T-cell (primary cell): Measurements from ENCODE around the gene CDKN2AIP. TPM values are rescaled to one million over a fixed set of nuclear protein-coding genes. Genes with fewer than 3 reads are reported as not detected.

Experiments
- ATAC-seq, 4 experiments: fragments of 200-7000 bp in 3 of 4; fragments of 150-1000 bp in 1 of 4; cut with Tn5 transposase; replicated peaks in 1 of 4; 1 replicate in 3 of 4; 2 replicates in 1 of 4; pipeline ENCODE4 v1.10.0; 2021; ENCODE audit warnings: moderate library complexity in 3 of 4, mild to moderate bottlenecking in 2 of 4, moderate number of reproducible peaks in 1 of 4
- CTCF ChIA-PET, 2 donors: fragments of 300-600 bp; sonication (Branson Sonifier 250); formaldehyde crosslinking; loops; one replicate each; lab custom pipeline; 2022; ENCODE audit warnings: antibody characterized with exemption in 2 of 2; lab: Charles Lee
- POLR2A ChIA-PET, 2 donors: fragments of 300-600 bp; sonication (Branson Sonifier 250); formaldehyde crosslinking; loops; one replicate each; lab custom pipeline; 2022; ENCODE audit warnings: antibody characterized with exemption in 2 of 2; lab: Charles Lee
- DNase-seq, 35 experiments: peaks; one replicate each; pipeline versions ENCODE4 v3.0.0 to v3.0.0-alpha.2; 2013 to 2023
- H3K27ac ChIP-seq: one replicate; pipeline ENCODE4 v1.5.1; 2013; ENCODE audit warnings: low read length
- H3K27me3 ChIP-seq, 2 experiments: replicated peaks in 1 of 2; 1 replicate in 1 of 2; 2 replicates in 1 of 2; pipeline versions ENCODE4 v1.6.1 to v1.7.0; 2013; ENCODE audit warnings: low read length in 1 of 2, mixed read lengths in 1 of 2; ENCODE audit not compliant: control insufficient read depth in 2 of 2, insufficient read depth in 2 of 2; ENCODE audit errors: extremely low read depth in 1 of 2
- H3K36me3 ChIP-seq, 2 donors: 1 replicate in 1 of 2; 2 replicates in 1 of 2; pipeline versions ENCODE4 v1.6.1 to v1.7.0; 2013; ENCODE audit warnings: low read length in 1 of 2; ENCODE audit not compliant: control insufficient read depth in 2 of 2, insufficient read depth in 1 of 2; ENCODE audit errors: extremely low read depth in 1 of 2
- H3K4me1 ChIP-seq, 2 experiments: 1 replicate in 1 of 2; 2 replicates in 1 of 2; pipeline versions ENCODE4 v1.6.1 to v1.7.0; 2013; ENCODE audit warnings: low read length in 2 of 2, mixed read lengths in 1 of 2; ENCODE audit not compliant: insufficient read depth in 2 of 2, control insufficient read depth in 1 of 2; ENCODE audit errors: extremely low read depth in 1 of 2
- H3K4me3 ChIP-seq, 2 donors: 1 replicate in 1 of 2; 2 replicates in 1 of 2; pipeline versions ENCODE4 v1.5.1 to v1.7.0; 2013; ENCODE audit warnings: mild to moderate bottlenecking in 2 of 2, low read length in 1 of 2, moderate library complexity in 1 of 2; ENCODE audit not compliant: control insufficient read depth in 1 of 2; ENCODE audit errors: extremely low read depth in 1 of 2
- H3K9me3 ChIP-seq: 2 replicates; pipeline ENCODE4 v1.7.0; 2013
- H3K27ac Mint-ChIP-seq, 2 donors: one replicate each; pipeline ENCODE4 v1.8.0; 2020 to 2021; ENCODE audit warnings: mild to moderate bottlenecking in 2 of 2, mixed read lengths in 2 of 2
- H3K27me3 Mint-ChIP-seq, 2 donors: one replicate each; pipeline ENCODE4 v1.8.0; 2021 to 2022; ENCODE audit warnings: mixed read lengths in 2 of 2
- H3K36me3 Mint-ChIP-seq: one replicate; pipeline ENCODE4 v1.8.0; 2021; ENCODE audit warnings: mixed read lengths
- H3K4me1 Mint-ChIP-seq, 3 donors: one replicate each; pipeline ENCODE4 v1.8.0; 2020 to 2022; ENCODE audit warnings: mixed read lengths in 3 of 3, mild to moderate bottlenecking in 1 of 3
- H3K4me3 Mint-ChIP-seq, 3 donors: one replicate each; pipeline ENCODE4 v1.8.0; 2020 to 2022; ENCODE audit warnings: mild to moderate bottlenecking in 3 of 3, mixed read lengths in 3 of 3, moderate library complexity in 3 of 3
- H3K9me3 Mint-ChIP-seq, 3 donors: one replicate each; pipeline ENCODE4 v1.8.0; 2020 to 2022; ENCODE audit warnings: mixed read lengths in 3 of 3
- WGBS: methylation state at CpG from one replicate; pipeline ENCODE4 v1.1.5; 2013; ENCODE audit warnings: missing lambda C conversion rate; ENCODE audit not compliant: insufficient coverage; 5-methylcytosine and 5-hydroxymethylcytosine counted together
- total RNA-seq, 35 experiments: library from RNA in 6 of 35; stranded (reverse) in 6 of 35; fragments of 120-200 nt in 1 of 35; gene quantifications; one replicate each; pipeline versions ENCODE4 v1.2.1 to v1.2.4 and lab custom pipeline; 2013 to 2026

CDKN2AIP gene
- total RNA-seq, 5 donors from 2014 or later (not counting 1 experiment from before 2014, with no cell fraction given) = 33.0 to 46.6 (median 42.7) TPM

GRCh38 chr4:183409934-183410333, 34.5 kb upstream of the CDKN2AIP start:
- 90% methylated on average over 7 of the region's 9 CpGs for WGBS
- DNase-seq = no peak
- Histone ChIP-seq H3K27ac (no peak overlapping the region), H3K4me3 (no peak overlapping the region), H3K27me3 (peaks cover 0 to 2% of the 10 kb centered on the region in 2 experiments), H3K9me3 (no peaks in the 10 kb centered on the region), H3K4me1 (peaks cover 0 to 3% of the 10 kb centered on the region in 2 experiments), H3K36me3 (no peaks in the 10 kb centered on the region)
- POLR2A ChIA-PET = no interaction called here
- H3K9me3 Mint-ChIP-seq = no peaks in the 10 kb centered on the region
- peaks cover 10 to 14% (median 14%) of the 10 kb centered on the region in 3 donors for H3K4me1 Mint-ChIP-seq
- CTCF ChIA-PET = no interaction called here
- H3K4me3 Mint-ChIP-seq = no peak overlapping the region
- no peak for ATAC-seq
- no peaks in the 10 kb centered on the region for H3K27me3 Mint-ChIP-seq
- no peak overlapping the region for H3K27ac Mint-ChIP-seq
- H3K36me3 Mint-ChIP-seq = no peaks in the 10 kb centered on the region

GRCh38 chr4:183411291-183411861, 33.1 kb upstream of the CDKN2AIP start:
- Histone ChIP-seq H3K27me3 (no peaks in the 10 kb centered on the region), H3K4me1 (peaks cover 0 to 3% of the 10 kb centered on the region in 2 experiments), H3K27ac (no peak overlapping the region), H3K4me3 (no peak overlapping the region), H3K36me3 (no peaks in the 10 kb centered on the region), H3K9me3 (no peaks in the 10 kb centered on the region)
- ATAC-seq = no peak
- WGBS = 87% methylated on average over 8 of the region's 11 CpGs
- Mint-ChIP-seq H3K4me1 (peaks cover 7 to 12% (median 9%) of the 10 kb centered on the region in 3 donors), H3K4me3 (no peak overlapping the region), H3K27ac (no peak overlapping the region), H3K9me3 (no peaks in the 10 kb centered on the region), H3K36me3 (no peaks in the 10 kb centered on the region), H3K27me3 (no peaks in the 10 kb centered on the region)
- POLR2A ChIA-PET = no interaction called here
- DNase-seq = no peak
- CTCF ChIA-PET = interaction anchor here in 1 of 2 donors (0.6 kb wide), 1 partner anchor 69 kb away, joined by 11 read pairs; no protein-coding TSS in a partner anchor

GRCh38 chr4:183412821-183413220, 31.6 kb upstream of the CDKN2AIP start:
- H3K4me3 Mint-ChIP-seq = no peak overlapping the region
- H3K27me3 Mint-ChIP-seq = no peaks in the 10 kb centered on the region
- no peak for DNase-seq
- H3K27me3 ChIP-seq = no peaks in the 10 kb centered on the region
- no peaks in the 10 kb centered on the region for H3K4me1 ChIP-seq
- no peaks in the 10 kb centered on the region for H3K9me3 ChIP-seq
- CTCF ChIA-PET = no interaction called here
- H3K4me3 ChIP-seq = no peak overlapping the region
- POLR2A ChIA-PET = no interaction called here
- no peak for ATAC-seq
- peak overlapping the region in 1 of 2 donors; percentile 18 for H3K27ac Mint-ChIP-seq
- H3K36me3 Mint-ChIP-seq = no peaks in the 10 kb centered on the region
- H3K36me3 ChIP-seq = no peaks in the 10 kb centered on the region
- no peak overlapping the region for H3K27ac ChIP-seq
- WGBS = 84% methylated on average over 9 of the region's 11 CpGs
- H3K4me1 Mint-ChIP-seq = peaks cover 3 to 4% (median 4%) of the 10 kb centered on the region in 3 donors
- H3K9me3 Mint-ChIP-seq = no peaks in the 10 kb centered on the region

DNA sequence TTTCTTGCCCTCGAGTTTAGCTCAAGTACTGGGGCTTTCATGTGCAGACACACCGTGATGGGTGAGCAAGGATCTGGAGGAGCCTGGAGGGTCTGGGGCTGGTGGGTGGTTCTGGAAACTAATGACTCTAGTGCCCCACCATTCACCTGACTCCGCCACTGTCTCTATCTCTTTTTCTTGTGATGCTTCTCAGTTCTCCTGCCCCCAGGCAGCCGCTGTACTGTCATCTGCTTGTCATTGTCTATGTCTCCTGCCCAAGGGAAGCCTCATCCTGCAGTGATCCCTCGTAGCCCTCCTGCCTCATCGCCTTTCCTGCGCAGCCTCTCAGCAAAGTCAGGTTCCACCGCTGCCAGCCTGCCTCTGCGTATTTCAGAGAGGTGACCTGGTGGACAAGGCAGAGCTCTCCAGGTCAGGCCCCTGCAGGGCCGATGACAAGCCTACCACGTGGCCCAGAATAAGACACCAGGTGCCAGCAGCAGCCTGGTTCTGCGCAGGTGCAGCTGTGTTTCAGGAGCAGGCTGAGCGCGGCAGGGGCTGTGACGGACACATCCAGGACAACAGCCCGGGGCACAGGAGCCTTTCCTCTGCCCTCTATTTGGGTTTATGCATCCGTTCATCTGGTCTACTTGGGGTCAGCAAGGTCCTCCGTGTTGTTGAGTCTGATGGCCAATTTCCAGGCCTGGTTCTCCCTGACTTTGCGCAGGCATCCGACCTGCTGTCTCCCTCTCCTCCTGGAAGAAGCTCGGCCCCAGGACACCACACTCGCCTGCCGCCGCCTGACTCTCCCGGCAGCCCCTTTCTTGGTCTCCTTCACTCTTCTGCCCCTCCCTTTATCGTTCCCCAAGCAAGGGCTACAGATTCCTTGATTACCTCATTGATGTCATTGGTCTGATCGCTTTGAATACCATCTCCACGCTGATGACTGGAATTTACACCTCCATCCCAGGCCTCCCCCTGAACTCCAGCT, 30.9 kb upstream of the CDKN2AIP start:
- ATAC-seq (no peak), DNase-seq (no peak)
- no peaks in the 10 kb centered on the region for H3K4me1 Mint-ChIP-seq
- no peaks in the 10 kb centered on the region for H3K36me3 Mint-ChIP-seq
- Histone ChIP-seq H3K36me3 (no peaks in the 10 kb centered on the region), H3K4me1 (no peaks in the 10 kb centered on the region), H3K4me3 (no peak overlapping the region), H3K27ac (no peak overlapping the region), H3K27me3 (no peaks in the 10 kb centered on the region), H3K9me3 (no peaks in the 10 kb centered on the region)
- 87% methylated on average over 26 of the region's 28 CpGs for whole genome bisulfite sequencing
- CTCF ChIA-PET = no interaction called here
- no peak overlapping the region for H3K4me3 Mint-ChIP-seq
- H3K27me3 Mint-ChIP-seq = no peaks in the 10 kb centered on the region
- POLR2A ChIA-PET = no interaction called here
- H3K9me3 Mint-ChIP-seq = no peaks in the 10 kb centered on the region
- peak overlapping the region in 1 of 2 donors; percentile 18 for H3K27ac Mint-ChIP-seq

DNA sequence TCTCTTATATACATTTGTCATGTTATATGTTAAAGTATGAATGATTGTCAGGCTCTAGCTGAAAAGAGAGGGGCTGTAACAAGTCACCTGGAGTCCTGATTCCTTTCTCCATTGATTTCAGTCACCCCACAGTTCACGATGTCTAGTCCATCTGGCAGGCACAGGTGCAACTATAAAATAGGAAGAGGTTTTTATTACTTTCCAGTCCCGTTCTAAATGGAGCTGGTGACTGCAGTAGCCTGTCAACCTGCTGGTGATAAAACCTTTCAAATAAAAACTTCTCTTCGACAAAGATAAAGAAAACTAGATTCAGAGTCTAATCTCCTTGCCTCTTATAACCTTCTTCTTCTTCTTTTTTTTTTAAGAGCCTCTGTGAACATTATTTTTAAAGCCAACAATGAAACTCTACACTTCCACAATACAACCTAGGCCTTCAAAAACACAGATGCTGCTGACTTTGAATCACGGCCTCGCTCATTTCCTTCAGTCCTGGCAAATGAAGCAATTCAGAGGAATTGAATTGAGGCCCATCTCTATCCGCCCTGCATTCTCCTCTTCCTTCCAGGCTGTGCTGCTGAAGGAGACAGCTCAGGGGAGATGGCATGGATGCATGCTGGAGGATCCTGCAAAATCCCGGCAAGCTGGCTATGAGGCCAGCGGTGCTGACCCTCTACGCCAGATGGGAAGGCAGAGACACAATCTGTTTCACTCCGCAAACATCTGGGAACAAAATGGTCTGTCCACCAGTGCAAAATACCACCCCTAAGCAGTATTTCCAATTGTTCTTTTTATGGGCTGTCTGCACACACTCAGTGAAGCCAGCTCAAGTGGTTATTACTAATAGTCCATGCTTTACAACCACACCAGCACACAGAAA, 27.3 kb upstream of the CDKN2AIP start:
- CTCF ChIA-PET = no interaction called here

More for the DNA sequence above, 27.3 kb upstream of the CDKN2AIP start:
- Mint-ChIP-seq H3K36me3 (no peaks in the 10 kb centered on the region), H3K9me3 (no peaks in the 10 kb centered on the region), H3K4me1 (no peaks in the 10 kb centered on the region), H3K27me3 (no peaks in the 10 kb centered on the region), H3K27ac (no peak overlapping the region), H3K4me3 (no peak overlapping the region)
- H3K27ac ChIP-seq = no peak overlapping the region
- DNase-seq (no peak), ATAC-seq (no peak)
- H3K4me1 ChIP-seq = no peaks in the 10 kb centered on the region
- H3K36me3 ChIP-seq = no peaks in the 10 kb centered on the region
- H3K4me3 ChIP-seq = no peak overlapping the region
- peaks cover 0 to 6% of the 10 kb centered on the region in 2 experiments for H3K27me3 ChIP-seq
- 96% methylated on average over 4 of the region's 10 CpGs for WGBS
- H3K9me3 ChIP-seq = no peaks in the 10 kb centered on the region
- POLR2A ChIA-PET = no interaction called here
